Mesothelial cell of epicardium (in vitro differentiated cells): ENCODE measurements around the gene GPR33. TPM values are rescaled to one million over a fixed set of nuclear protein-coding genes. Genes with fewer than 3 reads are reported as not detected.
"Not testable (repeated sequence)": the region's sequence is repeated elsewhere in the genome, so short reads cannot be mapped to it uniquely, and the experiment has no call there.

Experiments
- DNase-seq, 2 experiments: peaks; one replicate each; pipeline ENCODE4 v3.0.0; 2021; ENCODE audit warnings: low spot score in 2 of 2; ENCODE audit not compliant: unreplicated experiment in 2 of 2
- H3K27ac Mint-ChIP-seq: 2 replicates; pipeline ENCODE4 v1.8.0; 2021; ENCODE audit warnings: mixed read lengths
- H3K27me3 Mint-ChIP-seq: 2 replicates; pipeline ENCODE4 v1.8.0; 2021; ENCODE audit warnings: low read depth, mixed read lengths
- H3K36me3 Mint-ChIP-seq: 2 replicates; pipeline ENCODE4 v1.8.0; 2021; ENCODE audit warnings: mixed read lengths
- H3K4me1 Mint-ChIP-seq: 2 replicates; pipeline ENCODE4 v1.8.0; 2021; ENCODE audit warnings: mixed read lengths
- H3K4me3 Mint-ChIP-seq: 2 replicates; pipeline ENCODE4 v1.8.0; 2021; ENCODE audit warnings: mild to moderate bottlenecking, moderate library complexity, mixed read lengths
- H3K9me3 Mint-ChIP-seq: 2 replicates; pipeline ENCODE4 v1.8.0; 2021; ENCODE audit warnings: mixed read lengths
- total RNA-seq: library from RNA; stranded (reverse); gene quantifications from 3 replicates; pipeline ENCODE4 v1.2.1, GENCODE V29; 2021
- TF ChIP-seq, protein P1 (sequence below): fragments of 200-600 bp; sonication (generic); IDR thresholded peaks from one replicate; pipeline ENCODE4 v1.5.0; 2021; ENCODE audit warnings: antibody characterized with exemption; ENCODE audit not compliant: unreplicated experiment

Gene GPR33
- total RNA-seq, 1 donor from 2014 or later: not detected

GRCh38 chr14:31479027-31479426 is 8.8 kb downstream of the GPR33 start:
- Mint-ChIP-seq H3K9me3 (peaks cover 2% of the 10 kb centered on the region), H3K4me3 (no peak overlapping the region), H3K36me3 (peaks cover under 1% of the 10 kb centered on the region), H3K27ac (no peak overlapping the region), H3K27me3 (no peaks in the 10 kb centered on the region), H3K4me1 (peaks cover 6% of the 10 kb centered on the region)
- no peak for DNase-seq
- TF ChIP-seq, protein P1, sequence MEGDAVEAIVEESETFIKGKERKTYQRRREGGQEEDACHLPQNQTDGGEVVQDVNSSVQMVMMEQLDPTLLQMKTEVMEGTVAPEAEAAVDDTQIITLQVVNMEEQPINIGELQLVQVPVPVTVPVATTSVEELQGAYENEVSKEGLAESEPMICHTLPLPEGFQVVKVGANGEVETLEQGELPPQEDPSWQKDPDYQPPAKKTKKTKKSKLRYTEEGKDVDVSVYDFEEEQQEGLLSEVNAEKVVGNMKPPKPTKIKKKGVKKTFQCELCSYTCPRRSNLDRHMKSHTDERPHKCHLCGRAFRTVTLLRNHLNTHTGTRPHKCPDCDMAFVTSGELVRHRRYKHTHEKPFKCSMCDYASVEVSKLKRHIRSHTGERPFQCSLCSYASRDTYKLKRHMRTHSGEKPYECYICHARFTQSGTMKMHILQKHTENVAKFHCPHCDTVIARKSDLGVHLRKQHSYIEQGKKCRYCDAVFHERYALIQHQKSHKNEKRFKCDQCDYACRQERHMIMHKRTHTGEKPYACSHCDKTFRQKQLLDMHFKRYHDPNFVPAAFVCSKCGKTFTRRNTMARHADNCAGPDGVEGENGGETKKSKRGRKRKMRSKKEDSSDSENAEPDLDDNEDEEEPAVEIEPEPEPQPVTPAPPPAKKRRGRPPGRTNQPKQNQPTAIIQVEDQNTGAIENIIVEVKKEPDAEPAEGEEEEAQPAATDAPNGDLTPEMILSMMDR: no peak

GRCh38 chr14:31477248-31477647 is 10.6 kb downstream of the GPR33 start:
- peaks cover 6% of the 10 kb centered on the region for H3K4me1 Mint-ChIP-seq
- DNase-seq: no peak

GRCh38 chr14:31476131-31476866 is 11.5 kb downstream of the GPR33 start:
- no peak overlapping the region for H3K4me3 Mint-ChIP-seq
- DNase-seq: no peak
- H3K36me3 Mint-ChIP-seq: peaks cover 1% of the 10 kb centered on the region
- no peak overlapping the region for H3K27ac Mint-ChIP-seq
- TF ChIP-seq, protein P1: no peak
- H3K4me1 Mint-ChIP-seq: peaks cover 6% of the 10 kb centered on the region
- H3K27me3 Mint-ChIP-seq: no peaks in the 10 kb centered on the region
- peaks cover 10% of the 10 kb centered on the region for H3K9me3 Mint-ChIP-seq

More at GRCh38 chr14:31477248-31477647, 10.6 kb downstream of the GPR33 start:
- no peak overlapping the region for H3K27ac Mint-ChIP-seq
- no peaks in the 10 kb centered on the region for H3K27me3 Mint-ChIP-seq
- TF ChIP-seq, protein P1: no peak
- H3K36me3 Mint-ChIP-seq: peaks cover 1% of the 10 kb centered on the region
- H3K4me3 Mint-ChIP-seq: no peak overlapping the region
- H3K9me3 Mint-ChIP-seq: peaks cover 10% of the 10 kb centered on the region

- no peaks in the 10 kb centered on the region for H3K36me3 Mint-ChIP-seq
- H3K27ac Mint-ChIP-seq: no peak overlapping the region
- no peaks in the 10 kb centered on the region for H3K27me3 Mint-ChIP-seq
- no peak overlapping the region for H3K4me3 Mint-ChIP-seq
- no peaks in the 10 kb centered on the region for H3K9me3 Mint-ChIP-seq
- TF ChIP-seq, protein P1: no peak
- H3K4me1 Mint-ChIP-seq: peaks cover 3% of the 10 kb centered on the region
- DNase-seq: no peak
Measured at GRCh38 chr14:31466554-31466953, 21.3 kb downstream of the GPR33 start.

- DNase-seq: no peak
- Mint-ChIP-seq H3K27me3 (no peaks in the 10 kb centered on the region), H3K9me3 (no peaks in the 10 kb centered on the region), H3K4me1 (peaks cover 3% of the 10 kb centered on the region), H3K4me3 (no peak overlapping the region), H3K27ac (peak overlapping the region; percentile 52), H3K36me3 (no peaks in the 10 kb centered on the region)
- TF ChIP-seq, protein P1: no peak
Measured at GRCh38 chr14:31465111-31465510, 22.7 kb downstream of the GPR33 start.

GRCh38 chr14:31462450-31462849 is 25.4 kb downstream of the GPR33 start:
- H3K4me1 Mint-ChIP-seq: peaks cover 14% of the 10 kb centered on the region
- not testable (repeated sequence) for H3K36me3 Mint-ChIP-seq, H3K27me3 Mint-ChIP-seq, DNase-seq, H3K27ac Mint-ChIP-seq, H3K9me3 Mint-ChIP-seq, H3K4me3 Mint-ChIP-seq
